CD4-positive, alpha-beta T cell treated with Interleukin-15 for 4 hours (primary cell): ENCODE data around the gene PEX19.

ENCODE experiments used
- DNase-seq: peaks from one replicate; pipeline ENCODE4 v3.0.0-alpha.2; 2020; ENCODE audit warnings: low spot score

Gene PEX19

GRCh38 chr1:160238408-160238807, 46.5 kb downstream of the PEX19 start:
- DNase-seq, result no peak

DNA sequence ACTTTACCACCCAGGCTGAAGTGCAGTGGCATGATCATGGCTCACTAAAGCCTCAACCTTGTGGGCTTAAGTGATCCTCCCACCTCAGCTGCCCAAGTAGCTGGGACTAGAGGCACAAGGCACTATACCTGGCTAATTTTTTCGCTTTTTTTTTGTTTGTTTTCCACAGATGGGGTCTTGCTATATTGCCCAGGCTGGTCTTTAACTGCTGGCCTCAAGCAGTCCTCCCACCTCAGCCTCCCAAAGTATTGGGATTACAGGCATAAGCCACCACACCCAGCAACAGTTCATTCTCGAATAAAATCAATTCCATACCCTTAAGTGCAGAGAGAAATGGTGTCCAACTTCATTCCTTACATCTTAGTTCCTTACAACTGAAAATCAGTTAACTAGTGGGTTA, 47.4 kb downstream of the PEX19 start:
- DNase-seq, result no peak

DNA sequence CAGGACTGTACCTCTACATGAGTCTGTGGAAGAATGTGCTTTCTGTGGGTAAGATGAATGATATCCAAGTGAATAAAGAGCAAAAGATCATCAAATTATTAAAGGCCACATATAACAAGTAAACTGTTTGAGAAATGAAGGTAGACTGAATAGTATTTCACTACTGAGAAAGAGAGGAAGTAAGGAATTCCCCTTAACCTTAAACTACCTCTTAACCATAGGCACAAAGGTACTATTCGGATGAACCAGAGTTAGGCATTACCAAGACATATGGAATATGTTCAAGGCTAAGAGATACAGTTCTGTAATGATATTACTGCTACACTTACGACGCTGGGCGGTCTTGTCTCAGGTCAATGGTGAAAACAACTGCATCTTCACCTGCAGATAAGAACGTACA, 48.1 kb downstream of the PEX19 start:
- no peak for DNase-seq

DNA sequence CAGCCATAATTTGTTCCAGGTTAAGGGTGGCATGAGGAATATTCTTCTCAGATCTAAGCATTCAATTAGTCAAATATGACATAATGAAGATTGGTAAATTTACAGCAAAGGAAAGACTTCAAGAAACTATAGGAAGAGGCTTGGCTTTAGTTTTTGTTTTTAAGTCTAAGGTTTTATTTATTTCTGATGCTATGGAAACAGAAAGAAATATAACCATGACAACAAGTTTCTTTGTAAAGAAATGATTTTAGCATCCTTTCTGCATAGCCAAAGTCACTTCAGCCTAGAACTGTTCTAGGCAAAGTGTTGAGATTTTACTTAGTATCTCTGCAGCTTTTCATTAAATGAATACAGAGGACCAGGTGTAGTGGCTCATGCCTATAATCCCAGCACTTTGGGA, 52.0 kb downstream of the PEX19 start:
- DNase-seq, result no peak

DNA sequence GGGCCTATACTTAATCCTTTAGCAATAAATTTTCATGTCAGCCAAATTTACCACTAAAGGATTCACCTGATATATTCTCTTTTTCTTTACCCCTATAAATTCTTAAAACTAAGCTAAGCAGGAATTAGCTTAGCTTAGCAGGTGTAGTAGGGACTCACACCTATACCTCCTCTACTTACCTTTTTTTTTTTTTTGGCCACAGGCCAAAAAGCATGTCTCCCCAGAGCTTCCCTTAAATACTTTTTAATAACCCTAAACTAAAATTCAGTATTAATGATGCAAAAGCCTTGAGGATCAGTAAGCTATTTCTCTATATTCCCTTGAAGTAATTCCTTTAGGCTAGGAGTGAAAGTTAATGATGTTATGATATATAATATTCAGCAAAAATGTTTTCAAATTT, 56.5 kb downstream of the PEX19 start:
- no peak for DNase-seq

DNA sequence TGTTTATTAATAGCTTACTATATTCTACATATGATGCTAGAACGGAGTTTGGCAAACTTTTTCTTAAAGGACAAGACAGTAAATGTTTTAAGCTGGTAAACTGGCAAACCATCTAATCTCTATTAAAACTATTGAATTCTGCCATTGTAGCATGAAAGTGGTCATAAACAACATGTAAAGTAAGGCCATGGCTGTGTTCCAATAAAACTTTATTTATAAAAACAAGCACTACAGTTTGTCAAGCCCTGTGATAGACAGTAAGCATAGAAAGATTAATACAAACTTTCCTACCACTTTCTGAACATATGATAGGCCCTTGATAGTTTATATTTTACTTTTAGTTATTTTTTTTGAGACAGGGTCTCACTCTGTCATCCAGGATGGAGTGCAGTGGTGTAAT, 57.4 kb downstream of the PEX19 start:
- DNase-seq, result no peak

GRCh38 chr1:160227034-160227433, 57.9 kb downstream of the PEX19 start:
- DNase-seq, result no peak
